Measurements from ENCODE around the gene GALNT10. TPM values are rescaled to one million over a fixed set of nuclear protein-coding genes. Genes with fewer than 3 reads are reported as not detected.

Gene GALNT10
- total and polyA plus RNA-seq, 9 of the 15 experiments (the other 6 are each of a cell fraction or from before 2014, with no cell fraction given) = 4.6 to 37.1 (median 13.3) TPM

GRCh38 chr5:154445422-154446194 is 255.1 kb downstream of the GALNT10 start, which contains the start of gene SAP30L (continued):
- TF ChIP-seq ZBTB40 (IDR thresholded peaks at IDR 0.05) = peak; percentile 91
- TF ChIP-seq ZBTB40 (CRISPR knock-in tag; IDR thresholded peaks at IDR 0.05) = no peak
- TF ChIP-seq RB1 (IDR thresholded peaks at IDR 0.05; ENCODE audit: low read depth) = peak; percentile 67
- TF ChIP-seq PML (IDR thresholded peaks at IDR 0.05; ENCODE audit: low read length) = peak; percentile 49; the same call in 1 of the 2 replicates
- TF ChIP-seq KDM5B (IDR thresholded peaks at IDR 0.05; ENCODE audit: insufficient replicate concordance, low read depth, low read length) = peak; percentile 56
- no peak for TF ChIP-seq CTCFL (IDR thresholded peaks at IDR 0.05; ENCODE audit: borderline replicate concordance, insufficient read depth, low read depth, low read length, poor library complexity, severe bottlenecking)
- TF ChIP-seq ARID2 (IDR thresholded peaks at IDR 0.05) = peak; percentile 25; the same call in 1 of the 2 replicates
- TF ChIP-seq NKRF (IDR thresholded peaks at IDR 0.05; ENCODE audit: borderline replicate concordance) = peak; percentile 65; the same call in 1 of the 2 replicates
- TF ChIP-seq LCOR (CRISPR knock-in tag; IDR thresholded peaks at IDR 0.05) = 0 out of 2 replicates have a peak, but pooled peaks have one; percentile 32
- TF ChIP-seq ZNF274 (IDR thresholded peaks at IDR 0.05; ENCODE audit: borderline replicate concordance, low read depth, low read length) = no peak
- no peak for TF ChIP-seq PYGO2 (tag; IDR thresholded peaks at IDR 0.05)
- TF ChIP-seq TAF9B (IDR thresholded peaks at IDR 0.05; ENCODE audit: partially characterized antibody) = peak; percentile 47
- peak; percentile 34; the same call in 1 of the 2 replicates for TF ChIP-seq CREB1 (IDR thresholded peaks at IDR 0.05)
- 0 out of 2 replicates have a peak, but pooled peaks have one; percentile 24 for TF ChIP-seq CREB1 (CRISPR knock-in tag; IDR thresholded peaks at IDR 0.05)

Measured in K562 (cell line).